Activated T-cell treated with anti-CD3 and anti-CD28 coated beads, Interleukin-2, amount 50 U/mL, for 1 hour (primary cell): Measurements from ENCODE around the gene NXPE3.

Source experiments
- DNase-seq: peaks from one replicate; pipeline ENCODE4 v3.0.0-alpha.2; 2020

Gene NXPE3

DNA sequence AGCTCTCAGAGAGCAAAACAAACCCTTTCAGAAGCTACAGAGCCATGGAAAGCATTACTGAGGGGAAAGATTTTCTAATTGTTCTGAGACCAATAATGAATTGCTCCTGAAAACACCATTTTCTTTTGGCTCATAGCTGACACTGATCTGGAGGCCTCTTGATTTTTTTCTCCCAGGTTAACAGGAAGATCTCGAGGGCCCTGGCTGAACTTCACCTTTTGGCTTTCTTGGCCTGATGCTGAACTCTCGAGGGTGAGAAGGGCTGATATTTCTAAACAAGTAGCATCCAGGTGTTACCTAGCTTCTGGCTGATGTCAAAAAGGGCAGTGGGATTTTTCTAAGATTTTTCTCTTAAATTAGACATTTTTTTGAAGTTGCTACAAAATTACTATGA, 50.4 kb downstream of the NXPE3 start:
- no peak for DNase-seq

- no peak for DNase-seq
These were observed 50.9 kb downstream of the NXPE3 start for GRCh38 chr3:101829874-101830273.

DNA sequence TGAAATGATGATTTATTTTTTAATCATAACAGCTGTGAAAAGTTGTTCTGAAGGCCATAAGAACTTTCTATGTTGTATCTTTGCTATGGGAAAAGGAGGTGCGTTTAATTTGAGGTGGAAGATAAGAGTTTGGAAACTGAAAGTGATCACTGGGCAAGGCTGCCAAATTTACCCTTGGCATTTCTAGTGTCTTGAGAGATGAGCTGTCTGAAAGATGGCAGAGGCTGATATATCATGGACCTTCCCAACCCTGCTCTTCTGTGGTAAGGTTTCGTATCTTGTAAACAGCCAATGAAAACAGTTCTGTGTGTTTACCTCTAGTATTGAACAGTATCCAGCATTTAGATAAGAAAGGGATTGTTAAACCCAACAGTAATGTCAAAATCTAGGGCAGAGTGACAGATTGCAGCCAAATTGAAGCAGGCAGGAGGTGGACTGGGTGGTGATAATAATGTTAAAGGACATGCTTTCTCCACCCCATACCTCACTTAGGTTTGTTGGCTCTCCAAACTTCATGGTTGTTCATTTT, 54.5 kb downstream of the NXPE3 start:
- no peak for DNase-seq

- DNase-seq: no peak
These were observed 56.7 kb downstream of the NXPE3 start for GRCh38 chr3:101835676-101836075.

- DNase-seq: no peak
These were observed 57.1 kb downstream of the NXPE3 start for GRCh38 chr3:101836160-101836559.

- DNase-seq: no peak
These were observed 57.9 kb downstream of the NXPE3 start for GRCh38 chr3:101836652-101837598.

- DNase-seq: no peak
These were observed 59.7 kb downstream of the NXPE3 start for GRCh38 chr3:101838691-101839090.

GRCh38 chr3:101840066-101840465, 61.1 kb downstream of the NXPE3 start:
- DNase-seq: no peak

DNA sequence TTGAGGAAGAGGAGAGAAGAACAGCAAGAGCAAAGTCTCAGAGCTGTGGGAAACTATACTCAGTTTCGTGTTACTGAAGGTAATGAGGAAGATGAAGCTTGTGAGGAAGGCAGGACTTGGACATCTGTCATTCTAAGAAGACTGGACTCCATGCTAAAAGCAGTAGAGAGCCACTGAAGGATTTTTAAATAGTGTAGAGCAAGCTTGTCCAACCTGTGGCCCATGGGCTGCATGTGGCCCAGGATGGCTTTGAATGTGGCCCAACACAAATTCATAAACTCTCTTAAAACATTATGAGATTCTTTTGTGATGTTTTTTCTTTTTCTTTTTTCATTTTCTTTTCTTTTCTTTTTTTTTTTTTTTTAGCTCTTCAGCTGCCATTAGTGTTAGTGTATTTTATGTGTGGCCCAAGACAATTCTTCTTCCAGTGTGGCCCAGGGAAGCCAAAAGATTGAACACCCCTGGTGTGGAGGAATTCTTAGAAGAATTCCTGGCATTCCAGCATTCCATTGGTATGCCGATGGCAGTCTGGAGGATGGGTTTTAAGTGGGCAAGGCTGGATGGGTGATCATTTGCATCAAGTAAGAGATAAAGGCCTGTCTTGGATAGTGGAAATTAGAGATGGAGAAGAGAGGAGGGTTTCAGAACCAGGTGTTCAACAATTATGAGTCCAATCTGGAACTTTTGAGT, 63.4 kb downstream of the NXPE3 start:
- no peak for DNase-seq

DNA sequence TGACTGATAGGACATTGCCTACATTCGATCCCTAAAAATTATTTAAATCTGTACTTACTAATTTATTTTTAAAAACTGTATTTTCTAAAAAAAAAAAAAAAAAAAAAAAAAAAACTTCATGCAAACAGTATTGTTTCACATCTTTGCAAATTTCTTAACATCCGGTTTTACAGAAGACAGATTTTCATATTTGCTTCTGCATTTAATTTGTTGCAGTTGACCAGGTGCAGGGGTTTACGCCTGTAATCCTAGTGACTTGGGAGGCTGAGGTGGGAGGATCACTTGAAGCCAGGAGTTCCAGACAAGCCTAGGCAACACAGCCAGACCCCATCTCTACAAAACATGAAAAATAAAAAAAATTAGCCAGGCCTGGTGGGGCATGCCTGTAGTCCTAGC, 63.9 kb downstream of the NXPE3 start:
- no peak for DNase-seq

GRCh38 chr3:101845425-101845824, 66.4 kb downstream of the NXPE3 start:
- DNase-seq: no peak

DNA sequence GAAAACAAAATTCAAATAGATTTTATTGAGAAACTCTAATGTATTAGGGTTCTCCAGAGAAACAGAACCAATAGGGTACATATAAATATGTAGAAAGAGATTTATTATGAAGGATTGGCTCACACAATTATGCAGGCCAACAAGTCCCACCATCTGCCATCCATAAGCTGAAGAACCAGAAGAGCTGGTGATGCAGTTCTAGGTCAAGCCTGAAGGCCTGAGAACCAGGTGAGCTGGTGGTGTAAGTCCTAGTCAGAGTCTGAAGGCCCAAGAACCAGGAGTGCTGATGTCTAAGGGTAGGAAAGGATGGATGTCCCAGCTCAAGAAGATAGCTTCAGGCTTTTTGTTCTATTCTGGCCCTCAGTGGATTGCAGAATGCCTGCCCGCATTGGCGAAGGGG, 67.7 kb downstream of the NXPE3 start:
- DNase-seq: no peak

DNA sequence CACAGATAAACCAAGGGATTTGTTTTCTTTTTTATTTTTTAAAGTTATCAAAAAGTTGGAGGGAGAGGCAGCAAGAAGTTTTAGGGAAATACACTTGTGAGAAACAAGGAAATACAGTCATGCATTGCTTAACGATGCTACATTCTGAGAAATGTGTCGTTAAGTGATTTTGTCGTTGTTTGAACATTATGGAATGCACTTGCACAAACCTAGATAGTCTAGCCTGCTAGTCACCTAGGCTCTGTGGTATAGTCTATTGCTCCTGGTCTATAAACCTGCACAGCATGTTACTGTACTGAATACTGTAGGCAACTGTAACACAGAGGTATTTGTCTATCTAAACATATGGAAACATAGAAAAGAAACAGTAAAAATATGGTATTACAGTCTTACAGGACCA, 68.3 kb downstream of the NXPE3 start:
- DNase-seq: no peak

GRCh38 chr3:101848326-101848725, 69.3 kb downstream of the NXPE3 start:
- DNase-seq: no peak

- peak; percentile 92 for DNase-seq
These were observed 70.0 kb downstream of the NXPE3 start, which contains the start of gene NFKBIZ for GRCh38 chr3:101848754-101849713. Gene NFKBIZ, plus strand, starts transcription at chr3:101849514. Its CDS starts 115 bp downstream, at chr3:101849629.

GRCh38 chr3:101849714-101850245, 70.8 kb downstream of the NXPE3 start:
- DNase-seq: peak; percentile 72

GRCh38 chr3:101850246-101851051, 71.4 kb downstream of the NXPE3 start:
- DNase-seq: no peak

DNA sequence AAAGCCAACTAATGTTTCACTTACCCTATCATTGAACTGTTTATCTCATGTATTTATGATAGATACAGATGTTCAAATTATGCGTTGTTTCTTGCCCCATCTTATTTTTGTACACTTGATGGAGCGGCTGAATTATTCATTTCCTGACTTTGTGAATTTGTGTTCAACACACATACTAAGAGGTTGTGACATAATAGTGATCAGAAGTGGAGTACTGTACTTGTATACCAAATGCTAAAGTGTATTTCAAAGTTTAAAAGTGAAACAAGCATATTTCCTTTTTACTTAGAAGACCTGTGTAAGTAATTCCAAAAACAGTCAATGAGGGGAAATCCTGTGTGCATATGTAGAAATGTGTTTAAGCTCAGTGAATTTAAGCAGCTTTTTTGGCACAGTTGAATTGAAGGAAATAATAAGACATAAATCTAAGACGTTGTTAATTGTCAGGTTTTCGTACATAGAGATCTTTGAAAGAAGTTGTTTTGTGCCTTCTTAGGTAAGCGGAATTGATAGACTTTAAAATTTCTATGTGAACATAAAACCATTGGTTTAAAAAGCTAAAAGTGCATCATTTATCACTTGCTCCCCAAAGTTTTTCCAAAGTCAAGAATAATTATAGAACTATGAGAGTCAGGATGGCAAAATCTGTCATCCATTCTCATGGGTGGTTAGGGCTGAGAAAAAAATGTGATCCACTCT, 72.2 kb downstream of the NXPE3 start:
- no peak for DNase-seq

- DNase-seq: no peak
These were observed 73.1 kb downstream of the NXPE3 start for GRCh38 chr3:101851850-101852714.
